ENCODE data around the gene SEMA5A. TPM values are rescaled to one million over a fixed set of nuclear protein-coding genes. Genes with fewer than 3 reads are reported as not detected.

The SEMA5A gene
- total RNA-seq, 1 donor from 2014 or later, result not detected

DNA sequence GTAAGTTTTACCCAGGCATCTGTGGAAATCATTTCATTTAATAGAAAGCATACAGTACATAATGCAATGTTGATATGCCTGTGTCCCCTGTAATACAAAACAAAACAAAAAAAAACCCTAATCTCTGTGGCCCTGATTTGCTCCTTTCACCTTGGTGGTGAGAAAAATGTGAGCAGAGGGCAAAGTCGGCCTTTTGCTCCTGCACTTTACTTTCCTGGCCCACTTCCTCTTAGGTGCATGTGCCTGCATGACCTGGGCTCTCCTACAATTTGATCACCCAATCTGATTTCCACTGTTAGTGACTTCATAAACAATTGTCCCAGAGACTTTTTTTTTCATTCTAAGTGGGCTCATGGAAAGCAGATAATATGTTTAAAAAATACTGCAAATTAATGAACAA, 424.3 kb downstream of the SEMA5A start:
- Mint-ChIP-seq H3K27me3 (no peaks in the 10 kb centered on the region), H3K36me3 (ENCODE audit: low read depth) (no peaks in the 10 kb centered on the region), H3K4me1 (no peaks in the 10 kb centered on the region), H3K9me3 (peaks cover 4% of the 10 kb centered on the region), H3K27ac (no peak overlapping the region), H3K4me3 (no peak overlapping the region)
- no peak for DNase-seq
- intact Hi-C loops (cut with micrococcal nuclease), result no loop called here

DNA sequence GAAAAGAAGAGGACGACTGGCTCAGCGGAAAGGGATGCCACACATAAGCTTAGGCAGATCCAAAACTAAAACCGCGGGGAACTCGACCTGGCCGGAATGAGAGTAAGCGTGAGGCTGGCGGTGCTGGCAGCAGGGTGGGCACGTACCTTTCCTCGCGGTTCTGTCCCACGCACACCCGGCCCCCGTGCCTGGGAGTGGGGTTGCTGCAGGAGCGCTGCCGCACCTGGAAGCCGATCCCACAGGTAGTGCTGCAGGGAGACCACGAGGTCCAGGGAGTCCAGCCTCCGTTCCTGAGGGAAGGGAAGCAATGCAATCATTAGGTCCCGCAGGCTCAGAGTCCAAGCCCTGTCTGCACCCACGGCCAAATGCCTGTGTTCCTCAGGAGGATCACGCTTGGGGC, 427.0 kb downstream of the SEMA5A start:
- no peaks in the 10 kb centered on the region for H3K27me3 Mint-ChIP-seq

DNA sequence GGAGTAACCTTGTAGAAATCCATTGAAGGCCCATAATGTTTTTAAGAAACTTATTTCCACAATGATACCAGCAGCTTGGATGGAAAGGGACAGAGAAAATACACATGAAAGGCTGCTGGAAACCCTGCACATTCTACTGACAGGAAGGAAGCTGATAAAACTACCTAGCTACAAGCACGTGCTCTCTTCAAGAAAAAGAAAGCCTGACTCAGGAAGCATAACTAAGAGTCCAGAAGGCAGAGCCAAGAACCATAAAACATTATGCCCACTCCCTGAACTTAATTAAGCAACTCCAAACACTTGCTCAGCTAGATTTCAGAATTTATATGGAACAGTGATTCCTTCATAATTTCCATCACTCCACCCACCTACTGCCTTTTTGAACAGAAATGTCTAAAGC, 430.8 kb downstream of the SEMA5A start:
- H3K4me3 Mint-ChIP-seq, result no peak overlapping the region
- H3K4me1 Mint-ChIP-seq, result no peaks in the 10 kb centered on the region
- H3K9me3 Mint-ChIP-seq, result no peaks in the 10 kb centered on the region
- intact Hi-C loops (cut with micrococcal nuclease), result no loop called here
- DNase-seq, result no peak
- no peak overlapping the region for H3K27ac Mint-ChIP-seq
- no peaks in the 10 kb centered on the region for H3K27me3 Mint-ChIP-seq
- H3K36me3 Mint-ChIP-seq (ENCODE audit: low read depth), result no peaks in the 10 kb centered on the region

More for the DNA sequence above, 427.0 kb downstream of the SEMA5A start:
- H3K9me3 Mint-ChIP-seq, result peaks cover 4% of the 10 kb centered on the region
- H3K36me3 Mint-ChIP-seq (ENCODE audit: low read depth), result no peaks in the 10 kb centered on the region
- H3K27ac Mint-ChIP-seq, result no peak overlapping the region
- H3K4me1 Mint-ChIP-seq, result no peaks in the 10 kb centered on the region
- intact Hi-C loops (cut with micrococcal nuclease), result no loop called here
- DNase-seq, result no peak
- H3K4me3 Mint-ChIP-seq, result no peak overlapping the region

DNA sequence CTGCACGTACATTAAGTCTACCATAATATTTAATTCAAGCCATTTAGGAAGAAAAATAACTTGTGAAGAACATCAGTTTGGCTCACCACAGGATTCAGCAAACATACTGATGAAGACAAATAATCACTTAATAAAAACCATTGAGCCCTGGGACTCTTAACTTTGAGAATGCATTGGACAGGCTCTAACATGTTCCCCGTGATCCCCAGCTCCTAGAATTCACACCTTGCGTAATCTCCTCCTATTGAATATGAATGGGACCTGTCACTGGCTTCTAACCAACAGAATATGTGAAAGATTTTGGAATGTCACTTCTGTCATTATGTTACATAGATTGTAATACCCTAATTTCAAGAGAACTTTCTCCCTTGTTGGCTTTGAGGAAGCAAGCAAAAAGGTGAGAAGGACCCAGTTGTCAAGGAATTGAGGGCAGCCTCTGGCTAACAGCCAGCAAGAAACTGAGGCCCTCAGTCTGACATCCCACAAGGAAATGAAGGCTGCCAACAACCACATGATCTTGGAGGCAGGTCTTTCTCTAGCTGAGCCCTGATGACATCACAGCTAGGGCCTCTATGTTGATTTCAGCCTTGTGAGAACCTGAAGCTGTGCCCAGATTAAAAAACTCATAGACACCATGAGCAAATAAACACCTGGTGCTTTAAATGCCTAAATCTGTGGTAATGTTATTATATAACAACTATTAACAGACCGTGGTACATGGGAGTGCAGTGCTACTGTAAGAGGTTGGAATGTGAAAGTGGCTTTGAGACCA, 433.2 kb downstream of the SEMA5A start:
- intact Hi-C loops (cut with micrococcal nuclease), result no loop called here
- H3K4me1 Mint-ChIP-seq, result no peaks in the 10 kb centered on the region
- DNase-seq, result no peak
- H3K36me3 Mint-ChIP-seq (ENCODE audit: low read depth), result no peaks in the 10 kb centered on the region
- H3K27ac Mint-ChIP-seq, result no peak overlapping the region
- no peaks in the 10 kb centered on the region for H3K9me3 Mint-ChIP-seq
- no peak overlapping the region for H3K4me3 Mint-ChIP-seq
- no peaks in the 10 kb centered on the region for H3K27me3 Mint-ChIP-seq

DNA sequence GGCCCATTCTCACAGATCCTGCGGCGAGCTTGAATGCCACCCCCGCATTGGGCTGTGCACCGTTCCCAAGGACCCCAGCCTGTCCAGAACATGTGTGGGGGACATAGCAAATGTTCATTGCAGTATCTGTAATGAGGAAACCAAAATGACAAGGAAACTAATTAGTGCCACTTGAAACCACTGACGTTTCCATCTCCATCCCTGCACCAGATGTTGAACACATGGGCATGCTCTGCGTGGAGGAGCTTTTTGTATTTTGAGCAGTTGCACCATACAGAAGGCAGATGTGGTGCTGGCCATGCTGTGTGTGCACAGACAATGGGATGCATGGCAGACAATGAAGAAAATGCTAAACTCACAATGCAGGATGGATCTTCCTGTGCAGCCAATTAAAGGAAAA, 437.7 kb downstream of the SEMA5A start:
- Mint-ChIP-seq H3K4me3 (no peak overlapping the region), H3K36me3 (ENCODE audit: low read depth) (no peaks in the 10 kb centered on the region), H3K4me1 (no peaks in the 10 kb centered on the region), H3K27me3 (no peaks in the 10 kb centered on the region), H3K27ac (no peak overlapping the region), H3K9me3 (no peaks in the 10 kb centered on the region)
- no peak for DNase-seq
- intact Hi-C loops (cut with micrococcal nuclease), result no loop called here

DNA sequence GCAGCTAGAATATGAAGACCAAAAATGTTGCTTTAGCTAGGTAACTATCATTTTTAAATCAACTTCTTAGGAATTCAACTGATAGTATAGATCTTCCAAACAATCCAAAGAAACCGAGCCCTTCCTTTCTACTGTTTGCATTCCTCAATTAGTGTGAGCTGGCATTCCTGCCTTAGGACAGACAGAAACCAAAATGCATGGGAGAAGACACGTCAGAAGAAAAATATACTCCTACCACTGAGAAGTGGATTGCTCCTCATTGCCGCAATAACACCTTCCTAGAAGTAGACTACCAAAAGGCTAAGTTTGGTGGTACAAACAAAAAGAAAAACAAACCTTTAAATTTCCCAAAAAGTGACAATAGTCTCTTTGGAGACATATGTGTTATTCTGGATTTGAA, 440.0 kb downstream of the SEMA5A start:
- intact Hi-C loops (cut with micrococcal nuclease), result no loop called here
- H3K36me3 Mint-ChIP-seq (ENCODE audit: low read depth), result no peaks in the 10 kb centered on the region
- DNase-seq, result no peak
- no peaks in the 10 kb centered on the region for H3K27me3 Mint-ChIP-seq
- no peaks in the 10 kb centered on the region for H3K4me1 Mint-ChIP-seq
- H3K27ac Mint-ChIP-seq, result no peak overlapping the region
- H3K9me3 Mint-ChIP-seq, result no peaks in the 10 kb centered on the region
- no peak overlapping the region for H3K4me3 Mint-ChIP-seq

DNA sequence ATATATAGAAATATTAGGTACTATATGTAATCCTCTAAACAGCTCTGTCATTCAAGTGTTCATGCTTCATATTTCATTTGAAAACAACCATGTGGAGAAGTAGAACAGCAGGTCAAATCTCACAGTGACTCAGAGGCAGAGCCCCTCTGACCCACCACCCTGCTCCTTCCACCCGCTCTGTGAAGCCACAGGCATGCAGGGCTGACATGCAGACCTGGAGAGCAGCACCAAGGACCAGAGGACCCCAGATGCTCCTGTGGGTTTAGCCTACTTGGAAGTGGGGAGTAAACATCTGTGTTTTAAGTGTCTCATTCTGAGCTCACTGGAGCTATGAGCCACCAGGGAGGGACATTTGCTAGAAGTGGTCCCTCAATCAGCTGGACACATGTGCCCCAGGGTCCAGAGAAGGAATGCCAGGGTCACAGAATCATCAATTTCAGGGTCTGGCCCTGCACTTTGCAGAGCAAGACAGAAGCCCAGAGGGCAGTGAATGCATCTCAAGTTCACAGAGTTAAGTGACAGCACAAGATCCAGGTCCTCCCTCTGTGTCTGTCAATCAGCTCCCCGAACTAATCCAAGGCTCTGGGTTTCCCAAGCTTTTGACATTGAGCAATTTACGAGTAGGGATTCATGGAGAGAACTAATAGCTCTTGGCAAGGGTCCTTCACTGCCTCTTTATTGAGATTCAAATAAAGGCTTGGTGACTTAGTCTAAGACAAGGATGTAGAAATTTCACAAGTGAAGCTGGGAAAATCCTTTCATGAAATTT, 441.1 kb downstream of the SEMA5A start:
- no peak overlapping the region for H3K4me3 Mint-ChIP-seq
- no peak overlapping the region for H3K27ac Mint-ChIP-seq
- DNase-seq, result no peak
- intact Hi-C loops (cut with micrococcal nuclease), result no loop called here
- H3K9me3 Mint-ChIP-seq, result no peaks in the 10 kb centered on the region
- no peaks in the 10 kb centered on the region for H3K36me3 Mint-ChIP-seq (ENCODE audit: low read depth)
- H3K4me1 Mint-ChIP-seq, result no peaks in the 10 kb centered on the region
- H3K27me3 Mint-ChIP-seq, result no peaks in the 10 kb centered on the region

DNA sequence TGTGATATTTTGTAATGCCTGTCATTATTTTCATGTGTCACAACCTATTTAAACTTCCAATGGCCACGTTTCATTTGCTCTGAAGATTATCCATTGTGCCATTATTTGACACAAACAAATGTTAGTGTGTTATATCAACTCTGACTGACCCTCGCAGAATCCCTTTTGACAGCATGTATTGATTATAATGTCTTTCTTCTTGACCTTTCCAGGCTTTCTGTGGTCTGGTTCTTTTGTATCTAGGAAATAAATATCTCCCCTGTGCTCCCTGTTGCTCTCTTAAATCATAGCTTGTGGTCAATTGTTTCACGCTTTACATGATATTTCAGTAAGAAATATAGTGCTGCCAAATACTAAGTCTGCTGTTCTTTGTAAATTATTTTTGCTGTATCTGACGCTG, 442.6 kb downstream of the SEMA5A start:
- no peak for DNase-seq
- no peak overlapping the region for H3K4me3 Mint-ChIP-seq
- no peaks in the 10 kb centered on the region for H3K4me1 Mint-ChIP-seq
- H3K36me3 Mint-ChIP-seq (ENCODE audit: low read depth), result no peaks in the 10 kb centered on the region
- intact Hi-C loops (cut with micrococcal nuclease), result no loop called here
- no peaks in the 10 kb centered on the region for H3K9me3 Mint-ChIP-seq
- no peak overlapping the region for H3K27ac Mint-ChIP-seq
- H3K27me3 Mint-ChIP-seq, result no peaks in the 10 kb centered on the region

DNA sequence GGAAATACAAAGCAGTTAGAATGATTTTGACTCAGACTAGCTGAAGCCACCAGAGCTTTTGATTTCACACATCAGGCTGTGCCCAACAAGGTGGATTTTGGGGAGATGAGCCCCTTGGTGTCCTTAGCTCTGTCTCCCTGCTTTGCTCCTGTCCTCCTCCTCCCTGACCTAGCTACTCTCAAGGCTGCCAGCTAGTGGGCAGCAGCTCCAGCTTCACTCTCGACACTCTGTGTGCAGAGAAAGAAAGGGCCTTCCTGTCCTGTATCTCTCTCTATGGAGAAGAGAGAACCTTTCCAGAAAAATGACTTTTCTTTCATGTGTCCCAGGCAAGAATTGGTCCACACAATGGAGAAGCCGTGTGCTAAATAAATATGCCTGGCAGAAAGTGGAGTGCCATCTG, 446.2 kb downstream of the SEMA5A start:
- Mint-ChIP-seq H3K4me3 (no peak overlapping the region), H3K4me1 (no peaks in the 10 kb centered on the region), H3K36me3 (ENCODE audit: low read depth) (no peaks in the 10 kb centered on the region), H3K27ac (no peak overlapping the region), H3K9me3 (no peaks in the 10 kb centered on the region), H3K27me3 (no peaks in the 10 kb centered on the region)
- DNase-seq, result no peak
- intact Hi-C loops (cut with micrococcal nuclease), result no loop called here

DNA sequence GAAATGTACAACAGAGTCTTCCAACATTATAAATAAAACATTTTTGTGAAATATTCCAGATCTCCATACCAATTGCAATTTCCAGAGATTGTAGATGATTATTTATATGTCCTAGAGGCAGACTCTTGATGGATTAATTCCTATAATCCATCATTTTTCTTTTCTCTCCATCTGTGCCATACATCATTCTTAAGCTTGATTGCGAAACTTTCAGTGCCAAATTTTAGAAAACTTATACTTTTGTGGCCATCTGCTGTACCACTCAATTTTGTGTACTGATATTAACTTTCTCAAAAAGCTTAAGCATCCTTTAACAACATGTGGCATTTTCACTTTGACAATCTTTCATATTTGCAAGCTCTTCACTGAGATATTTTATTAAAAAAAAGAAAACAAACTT, 446.9 kb downstream of the SEMA5A start:
- no peak overlapping the region for H3K27ac Mint-ChIP-seq
- no peak overlapping the region for H3K4me3 Mint-ChIP-seq
- DNase-seq, result no peak
- no peaks in the 10 kb centered on the region for H3K36me3 Mint-ChIP-seq (ENCODE audit: low read depth)
- no peaks in the 10 kb centered on the region for H3K4me1 Mint-ChIP-seq
- intact Hi-C loops (cut with micrococcal nuclease), result no loop called here
- peaks cover 2% of the 10 kb centered on the region for H3K9me3 Mint-ChIP-seq
- H3K27me3 Mint-ChIP-seq, result no peaks in the 10 kb centered on the region

DNA sequence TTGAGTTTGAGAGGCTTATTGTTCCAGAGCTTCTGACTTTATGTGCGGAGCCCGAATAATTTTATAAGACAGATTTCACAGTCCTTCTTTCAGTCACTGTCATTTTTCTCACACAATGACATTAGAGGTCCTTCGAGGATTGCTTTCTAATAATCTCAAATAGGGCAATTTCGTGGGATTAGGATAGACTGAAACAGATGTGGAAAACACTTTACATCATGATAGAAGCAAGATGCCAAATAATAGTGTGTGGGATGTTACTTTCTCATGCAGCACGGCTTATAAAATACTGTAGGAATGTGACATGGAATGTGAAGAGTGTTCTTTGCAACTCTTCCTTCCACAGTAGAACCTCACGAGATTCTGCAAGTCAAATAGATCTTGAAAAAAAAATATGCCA, 451.3 kb downstream of the SEMA5A start:
- intact Hi-C loops (cut with micrococcal nuclease), result no loop called here
- no peak for DNase-seq
- H3K27ac Mint-ChIP-seq, result no peak overlapping the region
- H3K4me1 Mint-ChIP-seq, result no peaks in the 10 kb centered on the region
- no peaks in the 10 kb centered on the region for H3K27me3 Mint-ChIP-seq
- no peak overlapping the region for H3K4me3 Mint-ChIP-seq
- peaks cover 5% of the 10 kb centered on the region for H3K9me3 Mint-ChIP-seq
- H3K36me3 Mint-ChIP-seq (ENCODE audit: low read depth), result no peaks in the 10 kb centered on the region

DNA sequence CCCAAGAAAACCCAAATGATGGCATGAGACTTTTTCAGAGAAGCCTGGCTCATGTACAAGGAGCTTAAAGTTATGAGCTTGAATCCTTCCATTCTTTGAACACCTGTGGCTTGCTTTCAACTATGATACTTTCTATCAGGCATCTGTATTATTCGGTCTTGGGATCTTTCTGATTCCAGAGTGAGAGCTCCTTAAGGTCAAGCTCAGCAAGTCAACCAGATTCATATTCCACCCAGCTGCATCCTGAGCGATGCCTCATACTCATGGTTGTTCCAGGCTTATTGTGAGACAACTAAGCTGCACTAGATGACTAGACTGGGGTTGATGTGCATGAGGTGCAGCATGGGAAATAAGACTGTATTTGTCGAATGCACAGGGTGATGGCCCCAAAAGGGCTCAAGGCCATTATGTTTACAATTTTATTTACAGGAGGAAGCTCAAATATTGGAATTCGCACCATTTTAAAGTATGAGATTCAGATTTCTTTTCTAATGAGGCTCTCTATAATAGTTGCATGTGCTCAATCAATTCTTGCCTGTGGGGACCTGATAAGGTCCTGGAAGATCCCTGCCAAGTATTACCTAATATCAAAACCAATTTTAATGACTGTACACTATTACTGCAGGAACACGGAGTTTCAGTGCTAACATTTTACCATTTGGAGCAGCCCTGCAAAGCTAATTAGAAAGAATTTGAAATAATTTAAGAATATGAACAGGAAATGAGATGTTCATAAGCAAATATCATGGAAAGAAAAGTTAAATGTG, 453.8 kb downstream of the SEMA5A start:
- Mint-ChIP-seq H3K4me1 (no peaks in the 10 kb centered on the region), H3K4me3 (no peak overlapping the region), H3K27ac (no peak overlapping the region), H3K9me3 (peaks cover 5% of the 10 kb centered on the region), H3K27me3 (no peaks in the 10 kb centered on the region), H3K36me3 (ENCODE audit: low read depth) (no peaks in the 10 kb centered on the region)
- DNase-seq, result no peak
- intact Hi-C loops (cut with micrococcal nuclease), result no loop called here

DNA sequence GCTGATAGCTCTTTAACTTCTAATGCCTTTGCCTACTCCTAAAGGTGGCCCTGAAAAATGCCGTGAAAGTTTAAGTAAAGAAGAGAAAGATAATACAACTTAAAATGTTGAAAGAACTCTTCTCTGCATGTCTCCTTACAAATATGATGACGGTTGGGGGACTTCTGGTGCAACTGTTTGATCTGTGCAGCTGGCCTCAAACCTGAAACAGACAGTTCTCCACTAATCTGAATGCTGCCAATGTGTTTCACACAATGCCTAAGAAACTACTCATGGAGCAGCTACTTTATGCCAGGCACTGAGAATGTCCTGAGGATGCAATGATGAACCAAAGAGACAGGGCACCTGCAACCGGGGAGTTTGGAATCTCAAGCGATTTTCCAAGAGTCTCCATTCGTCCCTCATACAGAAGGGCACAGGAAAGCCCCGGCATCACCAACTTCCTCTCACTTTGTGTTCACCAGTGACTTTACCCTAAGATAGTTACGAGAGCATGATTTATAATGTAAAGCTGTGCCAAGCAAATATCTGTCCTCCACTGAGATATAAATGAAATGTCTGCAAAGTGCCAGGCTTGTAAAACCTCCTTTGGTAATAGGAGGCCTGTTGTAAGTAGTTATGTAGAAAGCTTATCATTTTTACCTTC, 455.4 kb downstream of the SEMA5A start:
- Mint-ChIP-seq H3K36me3 (ENCODE audit: low read depth) (no peaks in the 10 kb centered on the region), H3K27me3 (no peaks in the 10 kb centered on the region), H3K4me1 (no peaks in the 10 kb centered on the region), H3K4me3 (no peak overlapping the region), H3K9me3 (peaks cover 12% of the 10 kb centered on the region), H3K27ac (no peak overlapping the region)
- DNase-seq, result no peak
- intact Hi-C loops (cut with micrococcal nuclease), result no loop called here

DNA sequence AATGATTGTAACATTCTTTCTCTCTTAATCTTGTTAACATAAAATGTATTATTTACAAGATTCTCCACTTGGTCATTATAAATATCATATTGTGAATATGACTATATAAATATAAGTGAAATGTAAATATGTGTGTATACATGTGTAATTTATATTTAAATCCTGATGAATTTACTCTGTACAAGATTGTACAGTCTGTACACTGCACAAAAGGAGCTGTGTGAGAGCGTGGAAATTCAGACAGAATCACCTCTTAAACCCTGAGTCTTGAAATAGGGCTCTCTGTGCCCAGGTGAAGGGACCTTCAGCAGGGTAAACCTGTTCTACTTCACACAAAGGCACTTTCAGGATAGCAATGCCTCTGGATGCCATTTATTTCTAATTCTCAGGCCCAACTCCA, 456.0 kb downstream of the SEMA5A start:
- no peaks in the 10 kb centered on the region for H3K4me1 Mint-ChIP-seq
- H3K27ac Mint-ChIP-seq, result no peak overlapping the region
- intact Hi-C loops (cut with micrococcal nuclease), result no loop called here
- peaks cover 13% of the 10 kb centered on the region for H3K9me3 Mint-ChIP-seq
- no peaks in the 10 kb centered on the region for H3K27me3 Mint-ChIP-seq
- no peak overlapping the region for H3K4me3 Mint-ChIP-seq
- H3K36me3 Mint-ChIP-seq (ENCODE audit: low read depth), result no peaks in the 10 kb centered on the region
- no peak for DNase-seq

Data from activated CD4-positive, alpha-beta T cell treated with anti-CD3 and anti-CD28 coated beads, Interleukin-2, amount 10 ng/mL, durations not matched to agents 24 days and 14 days (primary cell).